Trophoblast cell (in vitro differentiated cells and primary cell): ENCODE results near the gene VTI1A.

Experiments
- DNase-seq, 2 donors: peaks; one replicate each; pipeline ENCODE4 v3.0.0-alpha.2; 2016
- H2AFZ ChIP-seq: 2 replicates; pipeline ENCODE4 v1.6.1; 2013; ENCODE audit warnings: low read length, moderate library complexity, mild to moderate bottlenecking; ENCODE audit not compliant: insufficient read depth, poor library complexity
- H2AK5ac ChIP-seq: 2 replicates; pipeline ENCODE4 v1.6.1; 2013; ENCODE audit warnings: mild to moderate bottlenecking, low read length
- H2BK120ac ChIP-seq: 2 replicates; pipeline ENCODE4 v1.6.1; 2013; ENCODE audit warnings: low read length, mild to moderate bottlenecking, moderate library complexity; ENCODE audit not compliant: insufficient read depth, poor library complexity
- H2BK12ac ChIP-seq: 2 replicates; pipeline ENCODE4 v1.6.1; 2013; ENCODE audit warnings: mild to moderate bottlenecking, low read length, moderate library complexity
- H2BK5ac ChIP-seq: 2 replicates; pipeline ENCODE4 v1.6.1; 2013; ENCODE audit warnings: low read length, low read depth, moderate library complexity, mild to moderate bottlenecking; ENCODE audit not compliant: poor library complexity
- H3K14ac ChIP-seq: 2 replicates; pipeline ENCODE4 v1.6.1; 2013; ENCODE audit warnings: mild to moderate bottlenecking, low read length
- H3K18ac ChIP-seq: 2 replicates; pipeline ENCODE4 v1.6.1; 2013; ENCODE audit warnings: mild to moderate bottlenecking, low read length
- H3K23ac ChIP-seq: 2 replicates; pipeline ENCODE4 v1.6.1; 2013; ENCODE audit warnings: low read length
- H3K27ac ChIP-seq: 2 replicates; pipeline ENCODE4 v1.5.1; 2013; ENCODE audit warnings: low read depth, mild to moderate bottlenecking, inconsistent platforms, low read length, moderate library complexity
- H3K27me3 ChIP-seq: 2 replicates; pipeline ENCODE4 v1.6.1; 2013; ENCODE audit warnings: inconsistent platforms, mild to moderate bottlenecking, low read length, moderate library complexity; ENCODE audit not compliant: insufficient read depth
- H3K36me3 ChIP-seq, 2 experiments: 1 replicate in 1 of 2; 2 replicates in 1 of 2; pipeline ENCODE4 v1.6.1; 2013; ENCODE audit warnings: low read length in 2 of 2, mild to moderate bottlenecking in 2 of 2, moderate library complexity in 1 of 2; ENCODE audit not compliant: insufficient read depth in 2 of 2, control insufficient read depth in 1 of 2
- H3K4ac ChIP-seq: 2 replicates; pipeline ENCODE4 v1.6.1; 2013; ENCODE audit warnings: low read depth, mild to moderate bottlenecking, low read length, moderate library complexity
- H3K4me1 ChIP-seq, 2 experiments: 1 replicate in 1 of 2; 2 replicates in 1 of 2; pipeline ENCODE4 v1.6.1; 2013; ENCODE audit warnings: low read length in 2 of 2, mild to moderate bottlenecking in 2 of 2, moderate library complexity in 1 of 2; ENCODE audit not compliant: insufficient read depth in 2 of 2, control insufficient read depth in 1 of 2
- H3K4me2 ChIP-seq: 2 replicates; pipeline ENCODE4 v1.6.1; 2013; ENCODE audit warnings: inconsistent platforms, mild to moderate bottlenecking, low read length, moderate library complexity
- H3K4me3 ChIP-seq: 2 replicates; pipeline ENCODE4 v1.5.1; 2013; ENCODE audit warnings: mild to moderate bottlenecking, low read depth, low read length, inconsistent platforms
- H3K79me1 ChIP-seq: one replicate; pipeline ENCODE4 v1.6.1; 2013; ENCODE audit warnings: low read length
- H3K79me2 ChIP-seq: 2 replicates; pipeline ENCODE4 v1.6.1; 2013; ENCODE audit warnings: low read length, mild to moderate bottlenecking; ENCODE audit not compliant: control insufficient read depth, insufficient read depth, poor library complexity
- H3K9ac ChIP-seq: 2 replicates; pipeline ENCODE4 v1.6.1; 2013; ENCODE audit warnings: mild to moderate bottlenecking, low read length
- H3K9me3 ChIP-seq: 2 replicates; pipeline ENCODE4 v1.6.1; 2013; ENCODE audit warnings: low read depth, mild to moderate bottlenecking, control low read depth, inconsistent platforms, low read length; ENCODE audit not compliant: insufficient read depth
- H4K12ac ChIP-seq: 2 replicates; pipeline ENCODE4 v1.6.1; 2013; ENCODE audit warnings: low read depth, mild to moderate bottlenecking, low read length, moderate library complexity
- H4K8ac ChIP-seq: 2 replicates; pipeline ENCODE4 v1.6.1; 2013; ENCODE audit warnings: low read depth, mild to moderate bottlenecking, low read length, moderate library complexity
- H4K91ac ChIP-seq: one replicate; pipeline ENCODE4 v1.6.1; 2013; ENCODE audit warnings: low read depth, mild to moderate bottlenecking, low read length, moderate library complexity
- WGBS: extraction: QIAGEN DNeasy Blood & Tissue Kit; methylation state at CpG from one replicate; pipeline ENCODE4 v1.1.7; 2013; ENCODE audit warnings: missing lambda C conversion rate; ENCODE audit not compliant: insufficient read length, insufficient coverage; ENCODE audit errors: extremely low coverage; 5-methylcytosine and 5-hydroxymethylcytosine counted together

The VTI1A gene

DNA sequence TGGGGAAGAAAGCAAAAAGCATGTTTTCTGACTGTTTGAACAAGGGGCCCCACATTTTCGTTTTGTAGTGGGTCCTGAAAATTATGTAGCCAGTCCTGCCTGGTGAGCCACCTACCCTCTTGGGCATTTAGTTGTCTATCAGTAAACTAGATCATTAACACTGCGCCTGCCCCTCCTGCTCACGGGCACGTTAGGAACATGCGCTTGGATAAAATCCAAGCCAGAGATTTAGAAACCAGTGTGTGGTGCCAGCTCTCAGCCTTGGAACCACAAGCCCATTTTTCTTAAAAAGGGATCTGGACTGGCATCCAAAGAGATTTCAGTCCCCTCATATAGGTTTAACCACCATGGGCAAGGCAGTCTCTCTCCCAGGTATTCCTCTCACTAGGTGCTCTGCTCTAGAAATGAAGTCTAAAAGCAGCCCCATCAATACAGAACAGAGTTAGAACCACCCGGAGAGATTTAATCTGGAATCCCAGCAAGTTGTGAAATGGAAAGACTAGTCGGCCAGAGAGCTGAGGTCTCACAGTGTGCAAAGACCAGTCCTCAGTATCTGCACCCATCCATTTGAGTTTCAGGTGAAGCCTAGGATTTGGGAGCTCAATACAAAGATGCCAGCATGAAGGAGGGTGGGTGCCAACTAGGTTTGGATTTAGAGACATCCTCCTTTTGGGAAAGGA lies 379.1 kb downstream of the VTI1A start:
- Histone ChIP-seq H3K79me1 (peaks cover 5% of the 10 kb centered on the region), H3K18ac (no peak overlapping the region), H3K23ac (no peak overlapping the region), H2BK5ac (no peak overlapping the region), H3K27ac (no peak overlapping the region), H4K12ac (no peak overlapping the region), H3K9ac (no peak overlapping the region), H3K27me3 (no peaks in the 10 kb centered on the region), H2BK120ac (no peak overlapping the region), H3K79me2 (no peaks in the 10 kb centered on the region), H2AK5ac (no peak overlapping the region), H3K4ac (no peak overlapping the region), H3K14ac (no peak overlapping the region), H3K4me1 (peaks cover 7 to 12% of the 10 kb centered on the region in 2 experiments), H3K4me3 (no peak overlapping the region), H3K4me2 (no peak overlapping the region), H2BK12ac (no peak overlapping the region), H4K8ac (no peak overlapping the region), H2AFZ (no peak overlapping the region), H3K36me3 (no peaks in the 10 kb centered on the region), H3K9me3 (no peaks in the 10 kb centered on the region), H4K91ac (no peak overlapping the region)
- DNase-seq, result no peak
- no CpG with 5 or more reads among the region's 7 CpGs for WGBS

DNA sequence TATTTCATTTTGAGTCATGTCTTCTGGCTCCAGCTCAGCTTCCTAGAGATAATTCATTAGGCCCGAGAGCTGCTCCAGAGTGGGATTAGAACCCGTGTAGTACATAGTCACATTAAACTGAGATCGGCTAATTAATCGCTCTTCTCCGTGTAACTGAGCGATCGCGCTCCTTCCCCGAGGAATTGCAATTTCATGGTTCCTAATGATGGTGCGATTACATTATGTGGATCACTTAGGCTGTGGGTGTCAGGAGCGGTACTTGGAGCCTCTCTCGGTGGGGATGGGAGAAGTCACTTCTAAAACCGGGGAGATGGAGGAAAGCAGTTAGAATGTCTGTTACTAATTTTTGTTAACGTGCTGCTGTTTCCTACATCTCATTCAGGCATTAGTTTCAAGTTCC lies 380.1 kb downstream of the VTI1A start:
- no peaks in the 10 kb centered on the region for H3K27me3 ChIP-seq
- no peak overlapping the region for H3K4me2 ChIP-seq
- no peaks in the 10 kb centered on the region for H3K79me2 ChIP-seq
- H3K4ac ChIP-seq, result no peak overlapping the region
- no peaks in the 10 kb centered on the region for H3K9me3 ChIP-seq
- H4K12ac ChIP-seq, result no peak overlapping the region
- H3K14ac ChIP-seq, result no peak overlapping the region
- no peak overlapping the region for H2AK5ac ChIP-seq
- H2BK12ac ChIP-seq, result no peak overlapping the region
- no peak overlapping the region for H3K23ac ChIP-seq
- H4K91ac ChIP-seq, result no peak overlapping the region
- H3K27ac ChIP-seq, result no peak overlapping the region
- H3K4me3 ChIP-seq, result no peak overlapping the region
- no peak for DNase-seq
- no peaks in the 10 kb centered on the region for H3K36me3 ChIP-seq
- no peak overlapping the region for H2AFZ ChIP-seq
- H3K18ac ChIP-seq, result no peak overlapping the region
- H3K9ac ChIP-seq, result no peak overlapping the region
- no CpG with 5 or more reads among the region's 14 CpGs for WGBS
- no peak overlapping the region for H2BK120ac ChIP-seq
- H2BK5ac ChIP-seq, result no peak overlapping the region
- H4K8ac ChIP-seq, result no peak overlapping the region
- H3K79me1 ChIP-seq, result peaks cover 3% of the 10 kb centered on the region
- peaks cover 2 to 5% of the 10 kb centered on the region in 2 experiments for H3K4me1 ChIP-seq

DNA sequence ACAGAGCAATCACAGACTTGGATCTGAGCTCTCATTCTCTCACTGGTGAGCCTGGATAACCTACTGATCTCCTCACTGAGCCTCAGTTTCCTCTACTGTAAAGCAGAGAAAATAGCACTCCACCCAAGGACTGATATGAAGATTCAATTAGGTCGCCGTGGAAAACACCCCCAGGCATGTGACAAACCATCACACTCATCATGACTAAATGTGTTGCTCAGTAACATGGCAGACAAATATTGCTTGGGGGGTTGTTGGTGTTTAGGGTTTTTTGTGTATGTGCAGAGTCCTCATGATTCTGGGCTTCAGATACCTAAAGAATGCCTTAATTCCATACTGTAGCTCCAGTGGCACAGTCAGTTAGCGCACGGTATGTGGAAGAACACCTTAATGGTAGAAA lies 380.9 kb downstream of the VTI1A start:
- no peak overlapping the region for H3K27ac ChIP-seq
- no peak overlapping the region for H3K23ac ChIP-seq
- H3K79me1 ChIP-seq, result no peaks in the 10 kb centered on the region
- no CpG with 5 or more reads among the region's 4 CpGs for WGBS
- no peak overlapping the region for H3K9ac ChIP-seq
- no peak overlapping the region for H3K4ac ChIP-seq
- no peak overlapping the region for H4K8ac ChIP-seq
- H2AFZ ChIP-seq, result no peak overlapping the region
- H2AK5ac ChIP-seq, result no peak overlapping the region
- no peak overlapping the region for H3K4me3 ChIP-seq
- no peak overlapping the region for H2BK120ac ChIP-seq
- H4K12ac ChIP-seq, result no peak overlapping the region
- H2BK5ac ChIP-seq, result no peak overlapping the region
- H3K4me1 ChIP-seq, result peaks cover 7 to 8% of the 10 kb centered on the region in 2 experiments
- H4K91ac ChIP-seq, result no peak overlapping the region
- DNase-seq, result peak; percentile 38 to 55
- H3K79me2 ChIP-seq, result no peaks in the 10 kb centered on the region
- no peak overlapping the region for H2BK12ac ChIP-seq
- H3K18ac ChIP-seq, result no peak overlapping the region
- H3K14ac ChIP-seq, result no peak overlapping the region
- H3K27me3 ChIP-seq, result no peaks in the 10 kb centered on the region
- H3K4me2 ChIP-seq, result no peak overlapping the region
- H3K36me3 ChIP-seq, result no peaks in the 10 kb centered on the region
- no peaks in the 10 kb centered on the region for H3K9me3 ChIP-seq

DNA sequence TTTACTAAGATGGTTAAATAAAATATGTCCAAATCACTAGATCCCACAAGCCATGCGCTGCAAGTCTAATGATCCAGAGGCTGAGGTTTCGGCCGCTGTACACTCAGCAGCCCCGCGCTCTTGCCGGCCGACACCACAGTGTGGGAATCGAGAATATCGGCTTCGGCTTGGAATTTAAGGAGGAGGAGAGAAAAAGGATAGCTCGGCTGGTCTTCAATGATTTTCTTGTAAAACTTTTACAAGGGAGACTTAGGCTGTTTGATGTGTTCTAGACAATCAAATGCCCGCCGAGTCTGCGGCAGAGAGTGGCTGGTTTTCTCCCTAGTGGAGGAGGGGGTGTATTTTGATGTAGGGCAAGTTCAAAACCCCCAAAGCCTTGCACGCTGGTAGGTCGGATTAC lies 384.8 kb downstream of the VTI1A start:
- Histone ChIP-seq H3K27ac (no peak overlapping the region), H4K12ac (no peak overlapping the region), H3K23ac (no peak overlapping the region), H3K14ac (no peak overlapping the region), H3K18ac (no peak overlapping the region), H2AFZ (no peak overlapping the region), H4K91ac (no peak overlapping the region), H3K36me3 (no peaks in the 10 kb centered on the region), H3K4me3 (no peak overlapping the region), H2BK120ac (no peak overlapping the region), H3K79me1 (no peaks in the 10 kb centered on the region), H2AK5ac (no peak overlapping the region), H3K4ac (no peak overlapping the region), H3K9ac (no peak overlapping the region), H3K27me3 (no peaks in the 10 kb centered on the region), H3K4me1 (peaks cover 8 to 10% of the 10 kb centered on the region in 2 experiments), H3K4me2 (no peak overlapping the region), H2BK12ac (peak overlapping the region; percentile 74), H3K9me3 (no peaks in the 10 kb centered on the region), H2BK5ac (no peak overlapping the region), H3K79me2 (no peaks in the 10 kb centered on the region), H4K8ac (no peak overlapping the region)
- WGBS, result no CpG with 5 or more reads among the region's 16 CpGs
- DNase-seq, result no peak
